ENCODE data around the gene C4orf51.
A peak's percentile ranks its signal among the peaks of the same experiment; 100 is the strongest.

- TF ChIP-seq CTCF (conservative IDR thresholded peaks at IDR 0.05; ENCODE audit: low read depth, low read length) (no peak), RAD21 (IDR thresholded peaks at IDR 0.05; ENCODE audit: low read length) (no peak), CHD1 (IDR thresholded peaks at IDR 0.05; ENCODE audit: low read depth, low read length) (no peak), MAZ (IDR thresholded peaks at IDR 0.05; ENCODE audit: borderline replicate concordance, low read depth, low read length) (0 out of 2 replicates have a peak, but pooled peaks have one; percentile 21), NFE2L2 (IDR thresholded peaks at IDR 0.05; ENCODE audit: low read depth, low read length) (no peak), MAFK (IDR thresholded peaks at IDR 0.05; ENCODE audit: low read depth, low read length) (no peak)
These were observed 426 bp upstream of the C4orf51 start for GRCh38 chr4:145679520-145679919.
